KBM-7 (cell line): ENCODE measurements around the gene SHQ1.
"Not testable (repeated sequence)": the region's sequence is repeated elsewhere in the genome, so short reads cannot be mapped to it uniquely, and the experiment has no call there.

Source experiments
- DNase-seq: peaks from one replicate; pipeline ENCODE4 v3.0.0-alpha.2; 2015
- in situ Hi-C: fragments of 300-500 bp; cut with MboI; formaldehyde crosslinking; loops from 2 replicates; pipeline ENCODE4 v1.14.3; 2020; ENCODE audit warnings: low sequenced_read_pairs, low pct_unique_long_range_greater_than_20kb, mixed read lengths

The SHQ1 gene

DNA sequence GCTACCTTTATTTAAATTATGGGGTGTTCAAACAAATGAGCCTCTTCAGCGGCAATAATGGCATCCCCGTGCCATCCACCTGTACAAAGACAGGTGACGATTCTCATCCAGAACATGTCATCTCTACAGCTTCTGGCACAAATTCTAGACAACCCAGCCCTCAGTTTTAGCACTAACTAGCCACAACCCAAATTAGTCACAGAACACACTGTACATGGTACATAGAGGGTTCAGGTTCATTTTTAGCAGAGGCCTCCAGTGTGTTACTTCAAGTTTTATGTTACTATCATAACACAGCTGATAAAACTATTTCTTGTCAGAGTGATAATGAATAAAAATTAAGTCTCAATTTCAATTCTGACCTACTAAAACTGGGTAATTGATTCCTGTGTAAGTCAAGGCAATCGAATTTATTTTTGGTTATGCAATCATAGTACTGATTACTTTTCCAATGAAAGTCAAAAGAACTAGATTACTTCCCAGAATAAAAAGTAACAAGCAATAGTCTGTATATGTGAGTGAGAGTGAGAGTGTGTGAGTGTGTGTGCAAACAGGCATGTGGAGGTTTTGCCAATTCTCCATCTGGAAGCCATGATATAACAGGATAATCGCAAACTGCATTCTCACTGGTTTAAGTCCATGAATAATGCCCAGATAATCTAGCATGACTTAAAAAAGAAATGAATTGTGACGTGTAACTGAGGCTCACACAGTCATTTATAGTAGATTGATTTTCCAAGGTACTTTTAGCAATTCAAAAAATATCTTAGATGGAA, 37.4 kb downstream of the SHQ1 start:
- DNase-seq, result no peak
- in situ Hi-C loops, result loop anchor here (25.0 kb wide), 2 partner anchors 924 to 1099 kb away; no protein-coding TSS in a partner anchor

DNA sequence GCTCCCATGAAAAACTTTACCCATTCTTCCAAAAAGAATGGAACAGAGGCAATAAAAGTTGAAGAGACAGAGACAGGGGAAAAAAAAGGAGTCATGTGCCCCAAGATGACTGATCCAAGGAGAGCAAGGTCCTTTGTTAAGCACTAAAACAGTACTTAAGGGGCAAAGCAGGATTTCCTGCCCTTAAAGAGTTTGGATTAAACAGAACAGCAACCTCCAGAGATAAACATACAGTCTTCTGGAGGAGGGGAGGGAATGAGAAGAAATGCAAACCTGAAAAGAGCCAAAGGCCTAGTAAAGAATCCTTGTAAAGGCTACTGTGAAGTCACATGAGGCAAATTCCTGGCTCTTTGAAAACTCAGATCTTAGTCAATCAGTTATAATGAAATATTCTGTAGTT, 38.2 kb downstream of the SHQ1 start:
- DNase-seq, result no peak
- in situ Hi-C loops, result loop anchor here (25.0 kb wide), 2 partner anchors 923 to 1098 kb away; no protein-coding TSS in a partner anchor

DNA sequence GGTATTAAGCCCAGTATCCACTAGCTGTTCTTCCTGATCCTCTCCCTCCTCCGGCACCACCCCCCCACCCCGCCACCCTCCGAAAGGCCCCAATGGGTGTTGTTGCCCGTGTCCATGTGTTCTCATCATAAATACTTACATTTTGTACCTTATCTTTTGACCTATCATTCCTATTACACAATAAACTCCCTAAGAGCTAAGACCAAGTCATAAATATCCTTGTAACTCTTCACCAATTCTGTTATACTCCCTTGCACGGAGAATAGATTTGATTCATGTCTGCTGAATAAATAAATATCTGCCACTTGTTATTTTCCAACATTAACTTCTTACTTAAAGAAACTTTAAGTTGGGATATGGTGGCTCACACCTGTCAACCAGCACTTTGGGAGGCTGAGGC, 43.9 kb downstream of the SHQ1 start:
- in situ Hi-C loops, result loop anchor here (25.0 kb wide), 2 partner anchors 917 to 1092 kb away; no protein-coding TSS in a partner anchor
- DNase-seq, result no peak

DNA sequence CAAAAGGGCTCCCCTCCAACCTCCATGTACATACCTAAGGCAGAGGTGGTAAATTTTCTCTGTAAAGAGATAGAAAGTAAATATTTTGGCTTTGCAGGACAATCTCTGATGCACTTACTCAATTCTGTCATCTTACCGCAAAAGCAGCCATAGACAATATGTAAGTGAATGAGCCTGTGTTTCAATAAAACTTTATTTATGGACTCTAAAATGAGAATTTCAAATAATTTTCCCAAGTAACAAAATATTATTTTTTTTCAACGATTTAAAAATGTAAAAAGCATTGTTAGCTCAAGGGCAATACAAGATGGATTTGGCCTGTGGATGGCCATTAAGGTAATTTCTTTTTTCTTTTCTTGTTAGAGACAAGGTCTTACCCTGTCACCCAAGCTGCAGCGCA, 44.7 kb downstream of the SHQ1 start:
- no peak for DNase-seq
- in situ Hi-C loops, result loop anchor here (25.0 kb wide), 2 partner anchors 916 to 1091 kb away; no protein-coding TSS in a partner anchor

DNA sequence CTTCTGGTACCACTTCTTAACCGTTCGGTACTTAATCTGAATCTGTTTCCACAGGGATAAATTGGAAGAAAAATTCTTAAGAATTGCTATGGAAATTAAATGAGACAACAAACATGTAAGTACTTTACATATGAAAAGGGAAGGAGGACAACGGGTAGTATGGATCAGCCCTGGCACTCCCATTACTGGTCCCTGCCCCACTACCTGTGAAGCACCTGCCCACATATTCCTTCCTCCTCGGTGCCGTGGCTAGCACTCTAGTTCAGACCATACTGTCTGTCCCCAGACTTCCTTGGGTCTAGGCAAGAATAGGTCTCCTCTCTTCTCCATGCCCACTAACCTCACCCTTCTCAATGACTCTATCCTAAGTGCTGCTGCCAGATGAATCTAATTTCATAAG, 46.2 kb downstream of the SHQ1 start:
- DNase-seq, result no peak
- in situ Hi-C loops, result loop anchor here (25.0 kb wide), 2 partner anchors 915 to 1090 kb away; no protein-coding TSS in a partner anchor

GRCh38 chr3:72800869-72801268, 47.4 kb downstream of the SHQ1 start:
- DNase-seq, result no peak
- in situ Hi-C loops, result loop anchor here (25.0 kb wide), 2 partner anchors 914 to 1089 kb away; no protein-coding TSS in a partner anchor

- in situ Hi-C loops, result no loop called here
Measured at GRCh38 chr3:72798552-72799195, 49.6 kb downstream of the SHQ1 start.

DNA sequence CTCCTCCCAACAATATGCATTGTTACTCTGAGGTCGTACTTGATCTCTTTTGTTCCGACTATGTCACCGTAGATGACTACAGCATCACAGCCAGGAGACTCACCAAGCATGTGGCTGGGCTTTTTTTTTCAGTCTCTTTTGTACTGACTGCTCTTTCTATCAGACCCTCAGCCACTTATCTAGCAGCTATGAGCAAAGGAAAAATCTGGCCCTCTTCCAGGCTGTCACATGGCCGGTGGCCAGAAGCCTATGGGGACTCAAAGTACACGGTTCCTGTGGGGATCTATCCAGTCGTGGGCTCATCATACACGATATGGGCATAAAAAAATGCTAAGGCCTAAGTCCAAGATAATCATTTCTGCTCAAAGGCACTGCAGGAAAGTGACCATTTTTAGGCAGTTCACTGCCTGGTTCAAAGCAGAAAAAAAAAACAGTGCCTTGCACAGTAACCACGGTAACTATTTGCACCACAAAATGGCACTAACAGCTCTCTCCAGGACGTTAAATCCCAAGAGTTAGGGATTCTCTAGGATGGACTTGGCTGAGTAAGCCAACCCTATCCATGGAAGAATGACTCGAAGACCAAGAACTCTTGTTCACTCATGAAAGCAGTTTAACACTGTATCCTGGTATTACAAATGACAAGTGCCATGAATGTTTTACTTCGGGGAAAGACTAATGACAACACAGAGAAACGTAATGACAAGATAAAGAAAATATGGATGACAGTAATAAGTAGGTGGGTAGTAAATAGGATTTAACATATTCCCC, 50.3 kb downstream of the SHQ1 start:
- DNase-seq, result no peak

More at GRCh38 chr3:72798552-72799195, 49.6 kb downstream of the SHQ1 start:
- DNase-seq, result no peak

DNA sequence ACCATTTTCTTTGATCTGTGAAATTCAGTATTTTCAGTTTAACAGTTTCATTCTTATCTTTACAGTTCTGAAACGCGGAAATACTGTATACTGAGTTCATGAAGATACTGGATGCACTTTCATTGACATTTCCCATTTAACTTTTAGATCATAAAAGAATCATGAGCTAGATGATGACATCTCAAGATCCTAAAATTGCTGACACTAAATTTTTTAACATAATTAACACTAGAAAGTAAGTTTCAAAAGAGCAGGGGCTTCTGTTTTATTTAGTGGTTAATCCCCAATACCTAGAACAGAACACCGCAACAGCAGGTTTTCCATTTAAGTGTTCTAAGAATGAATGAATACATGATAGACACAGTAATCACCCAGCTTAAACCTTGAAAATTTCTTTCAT, 54.2 kb downstream of the SHQ1 start:
- in situ Hi-C loops, result no loop called here
- no peak for DNase-seq

More for the DNA sequence above, 50.3 kb downstream of the SHQ1 start:
- in situ Hi-C loops, result no loop called here

GRCh38 chr3:72791161-72791560, 57.1 kb downstream of the SHQ1 start:
- DNase-seq, result no peak
- in situ Hi-C loops, result no loop called here

DNA sequence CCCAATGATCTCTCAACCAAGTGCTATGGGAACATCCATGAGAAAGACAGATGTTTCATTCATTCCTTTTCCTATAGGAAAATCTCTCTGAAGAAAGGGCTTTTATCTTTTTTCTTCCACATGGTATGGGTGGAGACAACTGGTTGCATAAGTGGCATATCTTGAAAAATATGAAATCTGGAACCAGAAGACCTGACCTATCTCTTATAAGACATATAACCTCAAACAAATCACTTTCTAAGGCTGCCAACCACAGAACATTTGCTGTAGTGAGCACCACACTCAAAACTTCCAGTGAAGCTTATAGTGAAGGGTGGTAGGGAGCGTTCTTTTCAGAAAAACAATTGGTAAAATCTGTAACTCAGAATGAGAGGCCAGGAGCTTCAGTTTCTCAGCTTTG, 58.5 kb downstream of the SHQ1 start:
- in situ Hi-C loops, result no loop called here
- no peak for DNase-seq

DNA sequence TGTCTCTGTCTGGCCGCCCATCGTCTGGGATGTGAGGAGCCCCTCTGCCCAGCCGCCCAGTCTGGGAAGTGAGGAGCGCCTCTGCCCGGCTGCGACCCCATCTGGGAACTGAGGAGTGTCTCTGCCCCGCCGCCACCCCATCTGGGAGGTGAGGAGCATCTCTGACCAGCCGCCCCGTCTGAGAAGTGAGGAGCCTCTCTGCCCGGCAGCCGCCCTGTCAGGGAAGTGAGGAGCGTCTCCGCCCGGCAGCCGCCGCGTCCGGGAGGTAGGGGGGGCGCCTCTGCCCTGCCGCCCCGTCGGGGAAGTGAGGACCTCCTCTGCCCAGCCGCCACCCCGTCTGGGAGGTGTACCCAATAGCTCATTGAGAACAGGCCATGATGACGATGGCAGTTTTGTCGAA, 60.0 kb downstream of the SHQ1 start:
- DNase-seq, in situ Hi-C loops: not testable (repeated sequence)

DNA sequence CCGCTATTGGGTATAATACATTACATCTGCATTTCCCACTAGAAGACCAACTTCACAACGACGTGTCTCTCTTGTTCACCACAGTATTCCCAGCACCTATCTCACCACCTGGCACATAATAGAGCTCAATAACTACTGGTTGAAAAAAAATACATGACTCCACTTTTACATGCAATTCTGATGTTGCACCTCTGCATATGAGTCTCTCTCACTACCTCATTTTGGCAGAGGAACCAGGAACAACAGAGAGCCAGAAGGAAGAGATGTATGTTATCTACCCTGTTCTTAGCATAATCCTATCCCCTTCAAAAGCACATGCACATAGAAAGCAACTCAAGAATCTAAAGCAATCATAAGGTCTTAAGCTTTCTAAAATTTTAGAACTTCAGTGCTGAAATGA, 61.6 kb downstream of the SHQ1 start:
- in situ Hi-C loops, result no loop called here
- no peak for DNase-seq

- in situ Hi-C loops, result no loop called here
- no peak for DNase-seq
Measured at GRCh38 chr3:72784226-72784625, 64.0 kb downstream of the SHQ1 start.

DNA sequence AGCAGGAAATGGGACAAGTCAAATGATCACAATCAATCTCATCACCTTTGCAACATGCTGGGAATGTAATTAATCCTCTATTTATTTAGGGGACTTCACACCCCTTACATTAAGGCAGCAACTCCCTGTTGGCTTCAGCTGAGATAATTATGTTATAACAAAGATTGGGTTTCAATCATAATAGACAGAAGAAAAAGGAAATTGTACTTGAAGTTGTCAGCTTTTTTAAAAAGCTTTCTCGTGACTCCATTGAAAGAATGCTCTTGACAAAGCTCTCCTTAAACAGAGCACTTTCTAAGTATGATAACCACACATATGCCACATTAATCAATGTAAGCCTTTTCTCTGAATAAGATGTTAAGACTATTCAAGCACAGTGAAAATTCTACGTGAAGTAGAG, 65.7 kb downstream of the SHQ1 start:
- in situ Hi-C loops, result no loop called here

GRCh38 chr3:72769758-72770540, 78.3 kb downstream of the SHQ1 start:
- in situ Hi-C loops, result no loop called here
- no peak for DNase-seq

More for the DNA sequence above, 65.7 kb downstream of the SHQ1 start:
- no peak for DNase-seq

GRCh38 chr3:72768936-72769335, 79.3 kb downstream of the SHQ1 start:
- DNase-seq, result no peak
- in situ Hi-C loops, result no loop called here

- in situ Hi-C loops, result no loop called here
- DNase-seq, result no peak
Measured at GRCh38 chr3:72768481-72768880, 79.8 kb downstream of the SHQ1 start.

DNA sequence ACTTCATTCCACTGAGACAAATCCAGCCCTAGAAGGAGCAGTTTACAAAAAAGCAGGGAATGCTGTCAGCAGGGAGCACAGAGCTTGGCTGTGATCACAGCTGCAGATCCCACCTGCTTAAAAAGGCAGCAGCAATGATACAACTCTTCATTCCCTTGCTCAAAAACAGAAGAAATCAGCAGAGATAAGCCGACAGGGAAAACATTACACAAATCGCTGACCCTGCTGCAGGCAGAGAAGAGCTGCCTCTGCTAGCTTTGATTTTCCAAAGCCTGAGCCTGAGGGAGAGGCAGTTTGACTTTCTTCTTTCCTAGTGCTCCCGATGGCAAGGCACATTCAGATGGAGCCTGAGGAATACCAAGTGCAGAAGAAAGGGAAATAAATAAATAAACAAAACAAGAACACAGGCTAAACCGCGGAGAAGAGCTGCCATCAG, 80.2 kb downstream of the SHQ1 start:
- in situ Hi-C loops, result no loop called here
- DNase-seq, result no peak
